AML-193 (cell line): ENCODE measurements around the gene FRMD4A.
"Not testable (repeated sequence)": the region's sequence is repeated elsewhere in the genome, so short reads cannot be mapped to it uniquely, and the experiment has no call there.

Source experiments
- DNase-seq, 2 experiments: peaks; one replicate each; lab custom pipeline; 2025; lab: John Stamatoyannopoulos, UW

The FRMD4A gene

DNA sequence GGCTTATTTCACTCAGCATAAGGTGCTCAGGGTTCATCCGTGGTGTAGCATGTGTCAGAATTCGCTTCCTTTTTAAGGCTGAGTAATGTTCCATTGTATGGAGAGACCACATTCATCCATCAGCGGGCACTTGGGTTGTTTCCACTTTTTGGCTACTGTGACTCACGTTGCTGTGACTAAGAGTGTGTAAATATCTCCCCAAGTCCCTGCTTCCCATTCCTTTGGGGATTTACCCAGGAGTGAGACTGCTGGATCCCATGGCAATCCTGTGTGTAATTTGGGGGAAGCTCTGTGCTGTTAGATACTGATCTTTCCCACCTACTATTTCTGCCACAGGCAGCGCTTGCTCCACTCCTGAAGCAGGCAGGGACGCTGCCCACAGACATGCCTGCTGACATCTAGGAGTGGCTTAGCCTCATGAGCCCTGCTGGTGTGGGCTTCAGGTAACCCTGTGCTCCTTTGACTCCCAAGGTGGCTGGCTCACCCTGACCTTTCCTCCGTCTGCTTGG is 346.0 kb downstream of the FRMD4A start:
- no peak for DNase-seq

DNA sequence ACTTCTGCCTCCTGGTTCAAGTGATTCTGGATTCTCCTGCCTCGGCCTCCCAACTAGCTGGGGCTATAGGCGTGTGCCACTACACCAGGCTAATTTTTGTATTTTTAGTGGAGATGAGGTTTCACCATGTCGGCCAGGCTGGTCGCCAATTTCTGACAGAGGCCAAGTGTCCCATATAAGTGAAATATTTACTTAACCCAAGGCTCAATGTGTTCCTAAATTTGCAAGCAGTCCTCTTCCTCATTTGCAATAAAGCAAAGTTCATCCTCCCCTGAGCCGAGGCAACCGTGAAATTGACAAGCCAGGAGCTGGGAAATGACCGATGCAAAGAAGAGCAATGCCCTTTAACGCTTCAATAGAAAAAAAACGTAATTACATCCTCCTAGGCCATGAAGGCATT is 347.7 kb downstream of the FRMD4A start:
- DNase-seq: no peak

DNA sequence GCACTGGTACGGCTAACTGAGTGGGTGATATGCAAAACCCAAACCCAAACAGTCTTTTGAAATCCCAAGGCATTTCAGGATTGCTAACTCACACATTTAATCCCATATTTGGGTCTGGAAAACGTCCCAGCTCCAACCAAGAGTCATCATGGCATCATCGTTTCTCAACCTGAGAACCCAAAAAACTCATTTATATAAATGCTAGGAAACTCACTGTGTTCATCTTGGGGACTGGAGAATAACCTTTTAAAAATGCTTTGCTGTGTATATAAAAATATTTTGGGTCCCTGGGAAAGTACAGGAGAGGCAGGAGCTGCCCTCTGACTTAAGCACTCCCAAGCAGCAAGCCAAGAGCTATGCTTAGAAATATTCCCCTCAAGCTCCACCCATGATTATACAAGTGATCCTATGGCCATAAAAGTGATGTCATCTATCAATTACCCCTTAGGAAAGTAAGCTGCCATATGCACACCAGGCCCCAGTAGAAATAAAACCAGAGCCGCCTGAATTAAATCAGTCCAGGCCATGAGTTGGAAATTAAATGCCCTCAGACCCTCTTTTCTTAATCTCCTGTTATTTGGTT is 352.1 kb downstream of the FRMD4A start:
- DNase-seq: no peak

DNA sequence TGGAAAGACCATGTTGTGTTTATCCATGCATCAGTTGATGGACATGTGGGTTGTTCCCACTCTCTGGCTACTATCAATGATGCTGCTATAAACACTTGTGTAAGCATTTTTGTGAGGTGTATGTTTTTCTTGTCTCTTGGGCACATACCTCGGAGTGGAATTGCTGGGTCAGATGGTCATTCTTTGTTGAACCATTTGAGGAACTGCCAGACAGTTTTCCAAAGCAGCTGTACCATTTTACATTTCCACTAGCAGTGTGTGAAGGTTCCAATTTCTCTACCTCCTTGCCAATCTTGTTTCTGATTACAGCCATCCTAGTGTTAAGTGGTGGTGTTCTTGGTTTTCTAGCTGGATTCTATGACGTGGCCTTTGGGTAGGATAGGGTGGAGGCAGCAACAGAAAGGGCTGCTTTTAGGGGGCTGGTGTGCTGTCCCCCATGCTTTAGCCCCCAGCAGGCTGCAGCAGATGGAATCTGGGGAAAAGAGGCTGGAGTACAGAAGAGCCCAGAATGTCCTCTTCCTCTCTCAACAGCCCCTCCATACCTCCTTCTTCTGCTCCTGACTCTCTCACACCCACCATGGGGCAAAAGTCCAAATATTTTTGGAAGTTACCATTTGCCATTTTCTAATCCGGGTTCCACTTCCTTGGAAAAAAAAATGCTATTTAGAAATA is 352.7 kb downstream of the FRMD4A start:
- DNase-seq: no peak

DNA sequence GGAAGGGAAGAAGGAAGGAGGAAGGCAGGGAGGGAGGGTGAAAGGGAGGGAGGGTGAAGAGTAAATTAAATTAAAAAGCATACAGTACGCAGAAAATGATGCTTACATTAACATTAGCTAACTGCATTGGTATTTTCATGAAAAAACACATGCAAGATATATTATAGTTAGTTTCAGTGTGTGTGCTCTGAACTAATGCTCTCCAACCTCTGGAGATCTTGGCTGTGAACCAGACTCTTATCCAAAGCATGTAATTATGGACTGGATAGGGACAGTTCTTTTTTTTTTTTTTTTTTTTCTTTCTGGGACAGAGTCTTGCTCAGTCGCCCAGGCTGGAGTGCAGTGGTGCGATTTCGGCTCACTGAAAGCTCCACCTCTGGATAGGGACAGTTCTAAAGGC is 357.0 kb downstream of the FRMD4A start:
- DNase-seq: no peak

DNA sequence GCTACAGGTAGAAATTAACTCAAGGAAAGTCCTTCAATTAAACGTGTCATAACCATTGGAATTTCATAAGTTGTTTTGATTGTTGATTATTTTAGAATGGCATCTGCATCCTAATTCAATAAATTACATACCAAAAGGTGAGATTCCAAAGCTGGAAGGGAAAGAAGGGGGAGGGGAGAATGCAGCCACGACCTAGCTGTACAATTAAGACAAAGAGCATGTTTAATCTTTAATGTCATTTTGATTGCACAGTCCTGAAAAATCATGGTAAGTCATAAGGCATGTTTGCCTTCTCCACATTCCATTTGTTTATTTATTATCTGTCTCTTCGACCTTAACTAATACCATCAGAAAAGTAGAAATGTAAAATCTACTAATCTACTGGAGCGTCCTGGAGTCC is 358.1 kb downstream of the FRMD4A start:
- no peak for DNase-seq

DNA sequence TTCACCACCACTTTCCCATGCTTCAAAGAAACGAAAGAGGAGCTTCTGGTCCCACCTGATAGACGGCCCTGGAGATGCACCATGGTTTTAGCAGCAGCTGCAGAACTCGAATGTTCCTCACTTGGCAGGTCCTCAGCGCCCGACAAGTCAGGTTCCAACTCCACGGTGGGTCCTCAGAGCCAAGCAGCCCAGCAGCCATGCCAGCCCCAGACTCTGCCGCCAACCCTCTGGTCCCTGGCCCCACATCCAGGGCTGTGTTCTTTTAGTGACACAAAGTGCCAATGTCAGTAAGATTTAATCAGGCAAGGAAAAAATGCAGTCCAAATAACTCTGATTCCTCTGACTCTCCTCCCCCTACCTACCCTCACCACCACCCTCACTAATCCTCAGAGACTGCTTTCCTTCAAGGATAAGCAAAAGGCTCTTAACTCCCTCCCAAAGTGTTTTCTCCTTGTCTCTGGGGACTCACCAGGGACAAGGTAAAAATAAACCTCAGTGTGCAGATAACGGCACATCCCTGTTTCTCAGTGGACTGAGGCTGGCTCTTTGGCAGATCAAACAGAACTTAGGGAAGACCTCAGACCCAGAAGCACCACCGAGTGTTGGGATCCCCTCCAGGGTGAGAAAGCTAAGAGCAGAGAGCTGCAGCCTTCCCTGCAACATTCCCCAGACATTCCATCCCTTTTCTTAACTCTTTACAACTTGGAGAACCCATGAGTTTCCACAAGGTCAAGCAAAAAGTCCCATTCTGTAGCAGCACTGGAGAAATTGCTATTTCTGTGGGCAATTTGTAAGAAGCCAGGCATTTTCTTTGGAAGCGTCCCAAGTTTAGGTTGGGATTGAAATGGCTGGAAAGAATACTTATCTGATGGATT is 358.9 kb downstream of the FRMD4A start:
- DNase-seq: no peak

DNA sequence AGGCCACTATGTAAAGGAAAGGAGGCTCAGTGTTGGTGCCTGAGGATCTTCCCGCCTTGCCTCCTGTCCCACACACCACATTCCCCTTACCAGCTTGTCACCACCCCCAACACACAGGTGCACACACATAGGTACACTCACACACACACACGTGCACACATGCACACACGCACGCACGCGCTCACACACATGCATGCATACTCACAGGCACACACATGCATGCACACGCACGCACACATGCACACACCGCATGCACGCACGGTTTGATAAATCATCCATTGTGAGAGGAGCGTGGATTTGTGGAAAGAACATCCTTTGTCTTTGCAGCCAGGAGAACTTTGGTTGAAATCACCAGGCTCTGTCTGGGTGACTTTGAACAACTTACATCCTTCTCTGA is 359.8 kb downstream of the FRMD4A start:
- no peak for DNase-seq

DNA sequence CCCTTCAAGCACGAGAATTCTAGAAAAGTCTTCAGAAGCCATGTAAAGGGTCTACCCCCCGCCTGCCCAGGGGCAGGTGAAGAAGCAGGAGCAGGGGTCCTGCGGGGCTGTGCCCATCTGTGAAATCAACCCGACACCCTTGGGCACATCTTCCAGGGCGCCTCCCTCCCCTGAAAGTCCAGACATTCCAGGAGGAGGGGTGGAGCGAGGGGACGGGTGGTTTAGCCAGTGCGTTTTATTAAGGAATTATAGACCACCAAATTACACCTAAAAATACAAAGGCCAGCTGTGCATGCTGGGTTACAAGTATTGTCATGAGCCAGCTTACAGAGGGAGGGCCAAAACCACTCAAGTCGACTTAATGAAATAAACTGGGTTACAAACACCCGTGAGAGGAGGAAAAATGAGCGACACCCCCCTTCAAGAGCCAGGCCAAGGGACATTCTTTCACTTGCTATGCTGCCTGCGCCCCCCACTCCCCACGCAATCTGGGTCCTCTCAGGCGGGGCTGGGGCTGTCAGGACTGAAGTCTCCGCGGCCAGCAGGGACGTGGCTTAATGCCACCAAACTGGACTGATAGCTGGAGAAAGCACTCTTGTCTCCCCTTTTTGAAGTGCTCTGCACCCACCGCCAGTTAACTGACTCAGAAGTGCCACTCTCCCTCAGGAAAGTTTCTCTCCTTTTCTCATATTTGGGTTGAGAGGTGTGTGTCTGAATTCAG is 360.3 kb downstream of the FRMD4A start:
- no peak for DNase-seq

DNA sequence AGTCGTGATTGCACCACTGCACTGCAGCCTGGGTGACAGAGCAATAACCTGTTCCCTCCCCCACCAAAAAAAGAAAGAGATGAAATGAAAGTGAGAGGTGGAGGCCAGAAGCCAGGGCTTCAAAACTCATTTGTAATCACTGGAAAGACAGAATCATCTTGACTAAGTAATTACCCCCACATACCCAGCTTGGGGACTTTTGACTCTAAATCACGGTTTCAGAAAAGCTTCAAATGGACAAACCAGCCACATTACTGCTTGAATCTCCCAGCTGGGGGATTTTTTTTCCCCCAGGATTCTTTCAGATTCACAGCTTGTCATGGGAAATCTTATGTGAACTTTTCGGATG is 361.0 kb downstream of the FRMD4A start:
- no peak for DNase-seq

DNA sequence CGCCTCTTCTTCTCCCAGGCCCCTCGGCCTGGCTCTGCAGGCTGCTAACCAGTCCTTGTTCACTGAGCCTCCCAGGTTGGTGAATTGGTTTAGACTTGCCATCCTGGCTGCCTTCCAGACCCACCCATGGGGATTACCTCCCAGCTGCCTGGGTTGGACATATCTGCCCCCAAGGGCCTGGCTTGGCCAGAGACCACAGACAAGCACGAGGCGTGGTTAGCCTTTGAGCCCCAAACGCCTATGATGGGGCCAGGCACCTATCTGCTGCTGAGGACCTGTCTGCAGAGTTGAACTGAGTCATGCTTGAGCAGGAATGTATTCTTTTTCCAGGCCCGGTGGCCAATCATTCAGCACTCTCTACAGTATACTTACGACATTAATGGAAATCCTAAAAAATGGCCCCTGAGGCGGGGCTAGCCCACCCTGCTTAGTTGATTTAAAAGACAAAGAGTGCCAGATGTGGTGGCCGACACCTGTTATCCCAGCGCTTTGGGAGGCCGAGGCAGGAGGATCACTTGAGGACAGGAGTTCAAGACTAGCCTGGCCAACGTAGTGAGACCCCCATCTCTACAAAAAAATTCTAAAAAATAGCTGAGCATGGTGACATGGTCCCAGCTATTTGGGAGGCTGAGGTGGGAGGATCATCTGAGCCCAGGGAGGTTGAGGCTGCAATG is 361.5 kb downstream of the FRMD4A start:
- DNase-seq: no peak

DNA sequence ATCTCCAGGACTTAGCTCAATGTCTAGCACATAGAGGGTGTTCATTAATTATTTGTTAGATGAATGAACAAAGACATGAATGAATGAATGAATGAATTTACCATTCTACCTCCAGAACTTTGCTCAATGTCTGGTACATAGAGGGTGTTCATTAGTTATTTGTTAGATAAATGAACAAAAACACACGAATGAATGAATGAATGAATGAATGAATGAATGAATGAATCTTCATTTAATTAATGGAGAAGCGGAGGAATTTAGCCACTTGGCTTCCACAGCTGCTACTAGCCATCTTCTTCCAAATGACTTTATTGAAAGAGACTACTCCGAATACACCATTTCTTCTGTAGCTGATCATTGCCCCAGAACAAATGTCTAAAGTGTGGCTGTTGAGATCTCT is 368.9 kb downstream of the FRMD4A start:
- DNase-seq: no peak

DNA sequence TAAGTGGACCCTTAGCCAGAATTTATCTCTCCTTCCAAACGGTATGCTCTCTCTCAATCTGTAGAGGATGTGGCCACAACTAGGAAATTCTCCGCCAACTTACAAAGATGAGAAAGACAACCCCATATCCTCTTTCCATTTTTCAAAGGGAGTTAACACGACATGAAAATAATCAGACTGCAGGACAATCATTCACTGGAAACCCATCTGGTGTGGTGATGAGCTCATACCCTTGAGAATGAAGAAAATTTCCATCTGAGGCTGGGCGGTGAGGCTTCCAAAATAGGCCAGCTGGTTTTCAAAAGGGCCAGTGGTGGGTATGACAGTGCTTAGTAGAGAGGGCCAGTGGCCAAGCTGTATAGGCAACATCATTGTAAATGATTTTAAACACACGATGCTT is 369.6 kb downstream of the FRMD4A start:
- DNase-seq: no peak

DNA sequence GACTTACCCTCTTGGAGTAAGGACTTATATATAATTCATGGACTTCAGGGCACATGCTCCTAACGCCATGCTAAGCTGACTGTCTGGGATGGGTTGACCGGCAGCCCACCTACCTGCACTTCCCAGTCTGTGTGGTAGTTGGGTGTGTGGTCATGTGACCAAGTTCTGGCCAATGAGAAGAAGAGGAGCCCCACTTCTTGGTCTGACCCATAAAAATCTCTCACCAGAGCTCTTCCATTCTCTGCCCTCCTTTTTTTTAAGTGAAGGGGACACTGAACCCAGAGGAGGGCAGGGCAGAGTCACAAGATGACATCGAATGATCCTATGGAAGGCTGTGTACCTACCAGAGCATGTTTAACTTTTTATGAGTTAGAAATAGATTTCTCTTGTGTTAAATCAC is 370.1 kb downstream of the FRMD4A start:
- no peak for DNase-seq

DNA sequence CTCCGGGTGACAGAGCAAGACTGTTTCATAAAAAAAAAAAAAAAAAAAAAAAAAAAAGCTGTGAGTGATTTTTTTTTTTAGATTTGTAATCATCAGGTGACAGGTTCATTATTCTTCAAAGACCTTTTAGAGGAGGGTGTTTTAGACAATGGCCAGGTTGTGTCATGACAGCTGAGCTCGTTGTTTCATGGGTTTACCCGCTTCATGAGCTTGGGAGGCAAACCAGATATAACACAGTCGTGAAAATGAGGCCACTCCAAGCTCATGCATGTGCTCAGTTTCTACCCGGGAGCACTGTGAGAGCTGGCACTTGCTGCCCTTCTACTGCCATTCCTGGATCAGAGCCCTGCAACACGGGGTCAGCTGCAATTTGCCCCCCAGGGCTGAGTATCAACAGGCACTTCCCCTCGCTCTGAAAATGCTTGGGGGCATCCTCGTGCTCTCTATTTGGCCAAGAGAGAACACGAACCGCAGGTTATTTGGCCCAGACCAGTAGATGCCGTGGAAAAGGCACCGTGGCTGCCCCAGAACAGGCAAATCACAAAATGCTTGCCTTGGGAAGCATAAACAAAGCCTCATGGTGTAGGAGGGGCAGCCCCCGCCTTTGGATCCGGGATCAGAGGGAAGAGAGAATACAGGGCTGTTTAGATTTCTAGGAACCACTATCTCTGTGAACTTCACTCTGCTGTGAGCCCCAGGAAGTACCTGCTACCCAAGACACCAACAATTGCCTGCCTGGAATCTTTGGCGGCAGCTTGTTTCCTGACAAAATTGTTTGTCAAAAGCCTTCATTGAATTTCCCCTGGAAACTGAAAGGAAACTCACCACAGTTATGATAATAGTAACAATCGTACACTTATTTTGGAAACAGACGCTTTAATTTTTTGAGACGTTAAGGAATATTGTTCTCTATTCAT is 371.0 kb downstream of the FRMD4A start:
- DNase-seq: no peak

DNA sequence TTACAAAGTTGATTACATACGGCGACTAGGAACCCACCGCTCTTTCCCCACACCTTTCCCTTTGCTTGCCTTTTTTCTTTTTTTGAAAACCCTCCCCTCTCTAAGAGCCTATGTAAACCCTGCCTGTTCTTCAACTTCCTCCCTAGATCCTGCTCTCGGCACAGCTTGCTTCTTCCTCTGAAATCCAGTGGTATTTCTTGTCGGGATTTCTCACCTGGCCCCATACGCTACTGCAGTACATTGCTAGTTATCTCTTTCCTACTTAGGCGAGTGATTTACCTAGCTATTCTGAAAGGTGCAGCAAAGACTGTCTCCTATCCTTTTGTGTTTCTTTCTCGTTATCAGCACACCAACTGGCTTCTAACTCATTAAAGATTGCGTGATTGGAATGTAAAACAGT is 372.9 kb downstream of the FRMD4A start:
- no peak for DNase-seq

DNA sequence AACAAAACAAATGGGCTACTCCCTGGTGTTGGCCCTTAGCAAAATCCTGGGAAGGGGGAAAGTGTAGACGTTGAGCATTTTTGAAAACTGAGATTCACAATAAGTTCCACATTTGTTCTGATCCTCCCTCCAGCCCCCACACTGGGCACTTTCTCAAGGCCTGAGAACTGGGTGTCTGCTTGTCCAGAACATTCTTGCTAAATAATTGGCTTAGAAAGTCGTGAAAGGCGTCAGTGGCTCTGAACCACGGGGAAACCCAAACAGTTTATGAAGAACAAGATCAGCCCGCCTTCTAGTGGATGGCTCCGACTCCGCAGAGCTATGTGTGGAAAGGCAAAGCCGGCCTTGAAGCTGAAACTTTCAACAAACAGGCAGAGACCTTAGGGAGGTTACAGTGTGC is 373.9 kb downstream of the FRMD4A start:
- DNase-seq: no peak

DNA sequence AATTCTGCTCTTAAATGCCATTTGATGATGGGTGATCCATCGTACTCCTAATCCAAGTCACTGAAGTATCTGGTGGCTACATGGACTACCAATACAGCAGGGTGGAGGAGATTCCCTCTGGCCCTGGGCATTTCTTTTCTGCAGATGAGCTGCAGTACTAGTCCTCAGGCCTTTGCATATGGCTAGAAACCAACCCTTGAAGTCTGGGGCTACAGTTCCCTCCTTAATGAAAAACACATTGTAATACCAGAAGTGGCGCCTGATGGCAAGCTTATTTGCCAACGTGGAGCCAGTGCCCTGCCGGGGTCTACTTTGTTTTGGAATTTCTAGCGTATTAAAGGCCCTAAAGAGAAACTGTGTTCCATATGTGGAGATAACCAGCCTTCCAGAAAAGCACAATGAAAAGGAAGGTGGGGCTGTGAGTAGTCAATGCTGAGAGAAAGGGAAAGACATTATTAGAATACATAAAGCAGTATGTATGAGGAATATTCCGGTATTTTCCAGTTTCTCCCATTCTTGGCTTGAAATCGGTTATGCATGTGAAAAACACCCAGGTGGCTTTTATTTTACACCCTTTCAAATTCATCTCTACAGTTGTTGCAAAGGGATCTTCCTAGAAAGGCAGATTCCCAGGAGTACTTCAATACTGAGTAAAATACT is 375.2 kb downstream of the FRMD4A start:
- DNase-seq: no peak

DNA sequence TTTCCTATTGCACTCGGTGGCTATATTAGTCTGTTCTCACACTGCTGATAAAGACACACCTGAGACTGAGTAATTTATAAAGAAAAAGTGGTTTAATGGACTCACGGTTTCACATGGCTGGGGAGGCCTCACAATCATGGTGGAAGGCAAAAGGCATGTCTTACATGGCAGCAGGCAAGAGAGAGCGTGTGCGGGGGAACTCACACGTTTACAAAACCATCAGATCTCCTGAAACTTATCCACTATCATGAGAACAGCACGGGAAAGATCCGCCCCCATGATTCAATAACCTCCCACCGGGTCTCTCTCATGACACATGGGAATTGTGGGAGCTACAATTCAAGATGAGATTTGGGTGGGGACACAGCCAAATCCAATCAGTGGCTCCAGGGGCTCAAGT is 376.5 kb downstream of the FRMD4A start:
- not testable (repeated sequence) for DNase-seq

DNA sequence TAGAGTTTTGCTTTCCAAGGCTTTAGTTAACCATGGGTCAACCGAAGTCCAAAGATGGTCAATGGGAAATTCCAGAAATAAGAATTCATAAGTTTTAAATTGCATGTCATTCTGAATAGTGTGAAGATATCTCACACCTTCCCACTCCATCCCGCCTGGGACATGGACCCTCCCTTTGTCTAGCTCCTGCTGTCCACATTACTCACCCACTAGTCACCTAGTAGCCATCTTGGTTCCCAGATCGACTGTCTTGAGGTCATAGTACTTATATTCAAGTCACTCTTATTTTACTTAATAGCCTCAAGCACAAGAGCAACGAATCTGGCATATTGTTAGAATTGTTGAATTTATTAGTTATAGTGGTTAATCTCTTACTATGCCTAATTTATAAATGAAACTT is 377.4 kb downstream of the FRMD4A start:
- no peak for DNase-seq
